GM12801 (cell line): ENCODE data around the gene HIGD1C.

Experiments
- TF ChIP-seq, protein P1 (sequence below): IDR thresholded peaks from one replicate; pipeline ENCODE4 v1.5.1; 2011; ENCODE audit warnings: control low read depth; ENCODE audit not compliant: insufficient read length; ENCODE audit errors: extremely low read depth

The HIGD1C gene

GRCh38 chr12:50924131-50924438 is 28.3 kb upstream of the HIGD1C start:
- TF ChIP-seq, protein P1, sequence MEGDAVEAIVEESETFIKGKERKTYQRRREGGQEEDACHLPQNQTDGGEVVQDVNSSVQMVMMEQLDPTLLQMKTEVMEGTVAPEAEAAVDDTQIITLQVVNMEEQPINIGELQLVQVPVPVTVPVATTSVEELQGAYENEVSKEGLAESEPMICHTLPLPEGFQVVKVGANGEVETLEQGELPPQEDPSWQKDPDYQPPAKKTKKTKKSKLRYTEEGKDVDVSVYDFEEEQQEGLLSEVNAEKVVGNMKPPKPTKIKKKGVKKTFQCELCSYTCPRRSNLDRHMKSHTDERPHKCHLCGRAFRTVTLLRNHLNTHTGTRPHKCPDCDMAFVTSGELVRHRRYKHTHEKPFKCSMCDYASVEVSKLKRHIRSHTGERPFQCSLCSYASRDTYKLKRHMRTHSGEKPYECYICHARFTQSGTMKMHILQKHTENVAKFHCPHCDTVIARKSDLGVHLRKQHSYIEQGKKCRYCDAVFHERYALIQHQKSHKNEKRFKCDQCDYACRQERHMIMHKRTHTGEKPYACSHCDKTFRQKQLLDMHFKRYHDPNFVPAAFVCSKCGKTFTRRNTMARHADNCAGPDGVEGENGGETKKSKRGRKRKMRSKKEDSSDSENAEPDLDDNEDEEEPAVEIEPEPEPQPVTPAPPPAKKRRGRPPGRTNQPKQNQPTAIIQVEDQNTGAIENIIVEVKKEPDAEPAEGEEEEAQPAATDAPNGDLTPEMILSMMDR, result no peak

DNA sequence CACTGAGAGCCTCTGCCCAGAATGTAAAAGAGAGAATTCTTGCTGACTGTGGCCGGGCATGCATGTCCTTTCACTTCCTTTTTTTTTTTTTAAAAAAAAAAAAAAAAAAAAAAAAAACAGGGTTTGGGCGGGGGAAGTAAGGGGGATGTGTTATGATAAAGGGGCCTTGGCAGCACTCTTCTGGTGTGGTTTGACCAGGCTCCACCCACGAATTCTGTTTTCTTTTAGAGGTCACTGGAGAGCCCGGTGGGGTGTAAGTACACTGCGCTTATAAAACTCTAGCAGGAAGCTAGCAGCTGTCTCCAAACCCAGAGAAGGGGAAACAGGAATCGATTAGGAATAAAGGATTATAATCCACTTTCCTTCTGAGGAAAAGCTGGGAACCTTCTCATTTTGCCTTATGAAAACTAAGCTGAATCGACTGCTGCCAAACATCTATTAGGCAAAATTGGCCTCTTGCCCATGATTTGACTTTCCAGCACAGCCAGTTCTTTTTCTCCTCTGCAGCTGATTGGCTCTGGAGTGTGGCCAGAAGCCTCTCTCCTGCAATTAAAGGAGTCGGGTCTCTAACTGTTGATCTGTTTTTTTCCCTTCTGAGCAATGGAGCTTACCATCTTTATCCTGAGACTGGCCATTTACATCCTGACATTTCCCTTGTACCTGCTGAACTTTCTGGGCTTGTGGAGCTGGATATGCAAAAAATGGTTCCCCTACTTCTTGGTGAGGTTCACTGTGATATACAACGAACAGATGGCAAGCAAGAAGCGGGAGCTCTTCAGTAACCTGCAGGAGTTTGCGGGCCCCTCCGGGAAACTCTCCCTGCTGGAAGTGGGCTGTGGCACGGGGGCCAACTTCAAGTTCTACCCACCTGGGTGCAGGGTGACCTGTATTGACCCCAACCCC is 27.7 kb upstream of the HIGD1C start:
- TF ChIP-seq, protein P1, result no peak

- TF ChIP-seq, protein P1, result no peak
Observed at GRCh38 chr12:50925342-50925651, 27.0 kb upstream of the HIGD1C start.

- TF ChIP-seq, protein P1, result no peak
Observed at GRCh38 chr12:50925920-50926319, 26.4 kb upstream of the HIGD1C start.

- TF ChIP-seq, protein P1, result no peak
Observed at GRCh38 chr12:50926415-50926814, 25.9 kb upstream of the HIGD1C start.

DNA sequence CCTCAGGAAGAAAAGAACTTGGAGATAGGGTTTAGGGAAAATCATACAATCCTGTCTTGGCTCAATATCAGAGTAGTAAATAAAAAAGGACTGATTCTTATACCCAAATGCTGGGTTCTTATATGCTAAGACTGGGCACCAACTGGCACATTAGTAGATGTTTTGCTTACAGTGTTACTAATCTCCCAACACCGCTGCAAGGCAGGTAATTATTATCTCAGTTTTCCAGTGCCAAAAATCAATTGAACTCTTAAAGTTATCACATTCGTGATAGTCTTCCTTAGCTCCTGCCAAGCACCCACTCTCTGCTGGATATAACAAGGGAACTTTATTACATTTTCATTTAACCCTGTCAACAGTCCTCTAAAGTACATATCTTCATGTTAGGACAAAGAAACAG is 25.0 kb upstream of the HIGD1C start:
- TF ChIP-seq, protein P1, result no peak

- TF ChIP-seq, protein P1, result no peak
Observed at GRCh38 chr12:50927766-50928224, 24.5 kb upstream of the HIGD1C start.
